ENCODE measurements around the gene FCER2.

Gene FCER2

GRCh38 chr19:7701049-7701653, 780 bp downstream of the FCER2 start:
- DNase-seq (ENCODE audit: low read depth in 3 of 3): no peak

GRCh38 chr19:7699417-7700401, 2.2 kb downstream of the FCER2 start:
- DNase-seq (ENCODE audit: low read depth in 3 of 3): no peak

- DNase-seq (ENCODE audit: low read depth in 3 of 3): no peak
Observed at GRCh38 chr19:7699003-7699402, 2.9 kb downstream of the FCER2 start.

GRCh38 chr19:7698583-7698982, 3.3 kb downstream of the FCER2 start:
- DNase-seq (ENCODE audit: low read depth in 3 of 3): no peak

- no peak for DNase-seq (ENCODE audit: low read depth in 3 of 3)
Observed at GRCh38 chr19:7697721-7698287, 4.1 kb downstream of the FCER2 start.

- no peak for DNase-seq (ENCODE audit: low read depth in 3 of 3)
Observed at GRCh38 chr19:7694499-7694898, 7.4 kb downstream of the FCER2 start.

GRCh38 chr19:7692417-7693088, 9.4 kb downstream of the FCER2 start:
- no peak for DNase-seq (ENCODE audit: low read depth in 3 of 3)

GRCh38 chr19:7691497-7691896, 10.4 kb downstream of the FCER2 start:
- no peak for DNase-seq (ENCODE audit: low read depth in 3 of 3)

- no peak for DNase-seq (ENCODE audit: low read depth in 3 of 3)
Observed at GRCh38 chr19:7690779-7691258, 11.1 kb downstream of the FCER2 start.

GRCh38 chr19:7689165-7689564, 12.8 kb downstream of the FCER2 start:
- no peak for DNase-seq (ENCODE audit: low read depth in 3 of 3)

- no peak for DNase-seq (ENCODE audit: low read depth in 3 of 3)
Observed at GRCh38 chr19:7687177-7687576, 14.8 kb downstream of the FCER2 start.

GRCh38 chr19:7685546-7686445, 16.1 kb downstream of the FCER2 start:
- DNase-seq (ENCODE audit: low read depth in 3 of 3): no peak

- DNase-seq (ENCODE audit: low read depth in 3 of 3): no peak
Observed at GRCh38 chr19:7682175-7682855, 19.6 kb downstream of the FCER2 start.

GRCh38 chr19:7681340-7682174, 20.4 kb downstream of the FCER2 start:
- DNase-seq (ENCODE audit: low read depth in 3 of 3): peak; percentile 56 to 80 (median 68)

- peak; percentile 73 to 85 (median 80) for DNase-seq (ENCODE audit: low read depth in 3 of 3)
Observed at GRCh38 chr19:7680606-7681339, 21.2 kb downstream of the FCER2 start, which contains the start of gene TRAPPC5. TSS of gene TRAPPC5 (plus strand) at chr19:7680833. CDS start at chr19:7682254, 1,421 bp downstream.

- no peak for DNase-seq (ENCODE audit: low read depth in 3 of 3)
Observed at GRCh38 chr19:7679771-7680605, 21.9 kb downstream of the FCER2 start.

- peak in 2 of 3 experiments; percentile 56 to 64 for DNase-seq (ENCODE audit: low read depth in 3 of 3)
Observed at GRCh38 chr19:7678971-7679751, 22.8 kb downstream of the FCER2 start.

Data from stimulated activated CD4-positive, alpha-beta T cell treated with anti-CD3 and anti-CD28 coated beads, TNF-alpha, amount 100 ng/mL, for 4 hours (primary cell).